GM08714 (cell line): ENCODE data around the gene PSMD12.
A peak's percentile ranks its signal among the peaks of the same experiment; 100 is the strongest.
"Not testable (repeated sequence)": the region's sequence is repeated elsewhere in the genome, so short reads cannot be mapped to it uniquely, and the experiment has no call there.

Experiments
- H3K4me3 ChIP-seq: fragments of 200-500 bp; sonication (Bioruptor generic); 2 replicates; pipeline ENCODE4 v1.5.1; 2014; ENCODE audit warnings: mild to moderate bottlenecking, low read length, inconsistent platforms
- ZNF274 ChIP-seq: IDR thresholded peaks from 2 replicates; pipeline ENCODE4 v1.6.1; 2012; ENCODE audit warnings: mild to moderate bottlenecking, low read depth, low read length

The PSMD12 gene

DNA sequence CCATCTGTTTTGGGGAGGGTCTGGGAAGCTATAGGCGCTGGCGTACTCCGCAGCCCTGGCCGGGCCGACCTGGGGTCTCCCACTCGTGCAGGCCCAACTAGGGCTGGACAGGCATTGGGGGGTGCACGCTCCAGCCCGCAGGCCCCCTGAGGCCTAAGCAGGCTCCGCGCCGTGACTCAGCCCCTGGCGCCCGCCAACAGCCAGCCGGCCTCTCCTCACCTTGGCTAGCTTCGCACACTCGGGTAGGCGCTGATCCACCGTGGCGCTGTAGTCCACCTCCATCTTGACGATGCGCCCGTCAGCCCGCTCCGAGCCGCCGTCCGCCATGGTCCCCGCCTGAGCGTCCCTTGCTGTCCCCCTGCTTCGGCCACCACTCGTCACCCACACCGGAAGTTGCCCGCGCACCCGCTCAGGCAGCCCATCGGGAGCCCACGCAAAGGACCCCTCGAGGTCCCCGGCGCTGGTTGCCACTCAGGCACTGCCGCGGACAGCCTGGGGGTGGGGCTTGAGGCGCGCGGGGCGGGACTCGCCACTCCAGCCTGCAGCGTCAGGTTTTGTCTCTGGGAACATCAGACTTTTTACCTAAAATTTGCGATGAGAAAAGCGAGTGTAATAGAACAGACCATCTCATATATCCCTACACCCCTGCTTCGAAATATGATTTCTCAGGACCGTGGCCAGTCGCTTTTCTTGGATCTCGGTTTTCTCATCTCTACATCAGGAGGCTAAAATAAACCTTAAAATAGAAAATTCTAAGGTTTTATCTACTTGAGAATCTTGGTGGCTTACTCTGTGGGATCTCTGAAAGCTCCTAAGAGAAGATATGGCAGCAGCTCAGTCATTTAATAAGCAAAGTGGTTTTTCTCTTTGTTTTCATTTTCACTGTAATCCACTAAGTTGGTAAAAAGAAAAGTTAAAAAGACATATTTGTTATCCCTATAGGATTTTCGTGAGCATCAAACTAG, at the start of gene PSMD12:
Gene PSMD12 (minus strand): TSS at position 385 of the 965 bp plus-strand sequence. CDS start 58 bp downstream, at position 327.
- peak within 1 kb of the TSS; percentile 98 for H3K4me3 ChIP-seq
- no peak for TF ChIP-seq ZNF274

DNA sequence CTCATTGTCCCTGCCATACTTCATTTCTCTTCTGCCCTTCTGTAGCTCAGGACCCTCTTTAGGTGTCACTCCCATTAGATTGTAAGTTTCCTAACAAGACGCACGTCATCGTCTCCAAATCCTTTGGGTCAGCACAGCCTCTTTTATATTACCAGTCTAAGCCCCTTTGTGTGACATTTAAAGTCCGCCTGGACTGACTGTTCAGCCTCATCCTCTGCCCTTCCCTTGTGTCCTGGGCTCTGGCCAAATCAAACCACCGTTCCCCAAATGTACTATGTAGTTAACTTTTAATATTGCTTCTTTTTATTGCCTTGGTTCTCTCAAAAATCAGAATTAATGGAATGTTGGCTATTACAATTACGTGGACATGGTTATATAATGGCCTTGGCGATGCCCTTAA, 48.9 kb upstream of the PSMD12 start:
- H3K4me3 ChIP-seq: no peak overlapping the region
- TF ChIP-seq ZNF274: no peak

DNA sequence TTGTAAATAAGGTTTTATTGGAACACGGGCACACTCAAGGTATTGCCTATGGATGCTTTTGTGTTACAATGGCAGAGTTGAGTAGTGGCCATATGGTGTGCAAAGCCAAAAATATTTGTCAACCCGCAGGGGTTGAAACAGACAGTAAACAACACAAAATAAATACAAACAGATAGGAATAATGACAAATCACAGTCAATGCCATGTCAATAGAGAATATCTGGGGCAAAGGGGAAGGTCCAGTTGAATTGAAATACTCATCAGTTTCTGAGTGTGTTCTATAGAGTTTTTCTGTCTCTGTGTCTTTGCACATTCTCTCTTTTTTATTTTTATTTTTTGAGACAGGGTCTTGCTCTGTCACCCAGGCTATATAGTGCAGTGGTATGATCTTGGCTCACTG, 48.2 kb upstream of the PSMD12 start:
- H3K4me3 ChIP-seq: no peak overlapping the region
- no peak for TF ChIP-seq ZNF274

DNA sequence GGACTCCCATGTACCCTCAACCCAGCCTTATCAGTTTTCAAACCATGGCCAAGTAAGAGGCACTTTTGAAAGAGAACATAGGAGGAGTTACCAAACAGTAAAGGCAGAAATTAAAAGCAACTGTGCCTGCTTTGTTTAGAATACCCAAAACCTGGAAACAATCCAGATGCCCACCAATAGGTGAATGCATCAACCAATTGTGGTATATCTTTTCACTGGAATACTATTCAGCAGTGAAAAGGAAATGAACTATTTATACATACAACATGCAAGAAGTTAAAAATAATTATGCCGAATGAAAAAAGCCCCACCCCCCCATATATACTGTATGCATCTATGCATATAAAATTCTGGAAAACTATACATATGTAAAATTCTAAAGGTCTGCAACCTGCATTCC, 47.8 kb upstream of the PSMD12 start:
- no peak for TF ChIP-seq ZNF274
- no peak overlapping the region for H3K4me3 ChIP-seq

DNA sequence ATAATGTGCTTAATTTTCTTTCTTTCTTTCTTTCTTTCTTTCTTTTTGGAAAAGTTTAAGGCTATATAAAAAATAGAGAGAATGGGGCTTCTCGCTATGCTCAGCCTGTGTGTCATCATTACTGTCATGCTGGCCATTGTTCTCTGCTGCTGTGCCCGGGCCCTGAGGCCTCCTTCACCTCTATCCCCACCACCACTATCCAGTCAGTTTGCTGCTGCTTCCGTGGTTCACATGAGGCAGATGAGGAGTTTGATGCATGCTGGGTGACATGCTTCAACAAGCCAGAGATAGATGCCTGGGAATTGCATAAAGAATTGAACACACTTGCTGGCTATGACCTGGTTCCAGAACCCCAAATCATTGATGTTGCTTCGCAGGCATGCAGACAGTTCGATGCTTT, 47.0 kb upstream of the PSMD12 start:
- no peak for TF ChIP-seq ZNF274
- no peak overlapping the region for H3K4me3 ChIP-seq

DNA sequence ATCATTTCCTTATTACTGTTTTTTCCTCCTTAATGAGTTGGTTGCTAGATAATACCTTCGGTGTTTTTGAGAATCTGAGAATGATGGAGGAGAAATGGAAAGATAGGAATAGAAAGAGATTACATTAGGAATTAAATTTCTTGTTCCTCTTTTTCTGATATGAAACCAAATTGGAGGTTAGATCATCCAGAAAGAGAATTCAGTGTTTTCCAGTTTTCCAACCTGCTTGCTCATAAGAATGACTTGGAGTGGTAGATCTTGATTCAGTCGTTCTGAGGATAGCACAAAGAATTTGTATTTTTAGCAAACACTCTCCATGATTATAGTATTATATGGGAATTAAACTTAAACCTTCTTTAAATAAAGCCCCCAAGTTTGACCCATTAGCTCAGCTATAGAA, 46.6 kb upstream of the PSMD12 start:
- no peak overlapping the region for H3K4me3 ChIP-seq
- TF ChIP-seq ZNF274: no peak

DNA sequence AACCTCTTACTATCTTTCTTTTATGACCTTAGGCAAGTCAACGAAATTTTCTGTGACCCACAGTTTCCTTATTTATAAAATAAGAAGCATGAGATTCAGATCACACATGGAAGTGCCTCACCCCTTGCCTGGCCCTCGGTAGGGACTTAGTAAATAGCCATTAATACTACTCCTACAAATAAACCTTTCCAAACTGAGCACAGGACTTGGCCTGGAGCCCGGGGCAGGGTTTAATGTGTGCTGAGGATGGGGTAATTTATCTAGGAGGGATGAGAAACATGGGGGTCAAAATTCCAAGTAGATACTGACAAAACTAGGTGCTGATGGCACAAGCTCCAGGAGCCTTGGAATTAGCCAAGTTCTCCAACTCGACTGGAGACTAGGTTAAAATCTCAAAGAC, 45.7 kb upstream of the PSMD12 start:
- TF ChIP-seq ZNF274: no peak
- H3K4me3 ChIP-seq: no peak overlapping the region

DNA sequence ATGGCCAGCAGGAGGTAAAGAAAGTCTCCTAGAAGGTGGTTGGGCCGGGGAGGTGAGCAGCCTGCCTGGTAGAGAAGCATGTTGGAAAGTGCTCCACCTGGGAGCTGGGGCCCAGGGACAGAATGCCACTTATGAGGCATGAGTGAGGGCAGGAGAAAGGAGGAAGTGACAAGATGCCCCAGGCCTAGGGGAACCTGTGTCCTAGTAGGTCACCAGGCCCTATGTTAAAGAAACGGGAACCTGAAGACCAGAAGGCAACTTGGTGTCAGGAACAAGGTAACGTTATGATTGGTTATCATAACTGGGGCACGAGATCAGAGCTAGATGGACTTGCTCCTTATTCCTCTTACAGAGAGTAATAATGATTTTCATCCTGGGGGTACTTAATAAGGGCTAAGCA, 45.0 kb upstream of the PSMD12 start:
- TF ChIP-seq ZNF274: no peak
- no peak overlapping the region for H3K4me3 ChIP-seq

DNA sequence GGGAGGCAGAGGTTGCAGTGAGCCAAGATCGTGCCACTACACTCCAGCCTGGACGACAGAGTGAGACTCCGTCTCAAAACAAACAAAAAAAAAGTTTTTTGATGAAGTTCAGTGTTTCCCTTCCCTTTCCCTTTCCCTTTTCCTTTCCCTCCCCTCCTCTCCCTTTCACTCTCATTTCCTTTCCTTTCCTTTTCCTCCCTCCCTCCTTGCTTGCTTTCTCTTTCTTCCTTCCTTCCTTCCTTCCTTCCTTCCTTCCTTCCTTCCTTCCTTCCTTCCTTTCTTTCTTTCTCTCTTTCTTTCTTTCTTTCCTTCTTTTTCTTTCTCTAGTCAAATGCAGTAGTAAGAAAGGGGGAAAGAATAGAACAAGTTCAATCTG, 42.1 kb upstream of the PSMD12 start:
- not testable (repeated sequence) for H3K4me3 ChIP-seq

DNA sequence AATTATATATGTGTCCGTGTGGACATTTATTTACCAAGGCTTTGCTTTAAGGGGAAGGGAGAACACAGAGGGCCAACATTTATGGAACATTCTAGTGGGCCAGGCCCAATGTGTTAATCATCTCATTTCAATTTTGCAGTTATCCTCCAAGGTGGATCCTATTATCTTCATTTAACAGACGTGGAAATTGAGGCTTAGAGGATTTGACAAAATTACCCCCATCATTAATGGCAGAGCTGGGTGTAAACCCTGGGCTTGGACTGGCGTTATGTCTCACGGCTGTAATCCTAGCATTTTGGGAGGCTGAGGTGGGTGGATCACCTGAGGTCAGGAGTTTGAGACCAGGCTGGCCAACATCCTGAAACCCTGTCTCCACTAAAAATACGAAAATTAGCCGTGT, 37.1 kb upstream of the PSMD12 start:
- TF ChIP-seq ZNF274: no peak
- no peak overlapping the region for H3K4me3 ChIP-seq

DNA sequence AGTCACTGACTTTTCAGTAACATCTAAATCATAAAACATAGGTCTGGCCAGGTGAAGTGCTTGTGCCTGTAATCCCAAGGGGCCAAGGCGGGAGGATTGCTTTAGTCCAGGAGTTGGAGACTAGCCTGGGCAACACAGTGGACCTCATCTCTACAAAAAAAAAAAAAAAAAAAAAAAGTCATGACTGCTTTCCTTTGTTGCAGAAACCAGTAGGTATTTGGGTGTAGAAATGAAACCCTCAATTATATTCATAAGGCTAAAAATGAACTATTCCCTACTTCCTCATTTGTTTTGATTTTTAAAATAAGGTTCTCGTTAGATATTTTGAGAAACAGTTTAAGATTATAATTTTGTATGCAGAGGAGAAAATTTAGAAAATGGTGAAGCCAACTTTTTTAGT, 36.7 kb upstream of the PSMD12 start:
- H3K4me3 ChIP-seq: no peak overlapping the region
- TF ChIP-seq ZNF274: no peak

DNA sequence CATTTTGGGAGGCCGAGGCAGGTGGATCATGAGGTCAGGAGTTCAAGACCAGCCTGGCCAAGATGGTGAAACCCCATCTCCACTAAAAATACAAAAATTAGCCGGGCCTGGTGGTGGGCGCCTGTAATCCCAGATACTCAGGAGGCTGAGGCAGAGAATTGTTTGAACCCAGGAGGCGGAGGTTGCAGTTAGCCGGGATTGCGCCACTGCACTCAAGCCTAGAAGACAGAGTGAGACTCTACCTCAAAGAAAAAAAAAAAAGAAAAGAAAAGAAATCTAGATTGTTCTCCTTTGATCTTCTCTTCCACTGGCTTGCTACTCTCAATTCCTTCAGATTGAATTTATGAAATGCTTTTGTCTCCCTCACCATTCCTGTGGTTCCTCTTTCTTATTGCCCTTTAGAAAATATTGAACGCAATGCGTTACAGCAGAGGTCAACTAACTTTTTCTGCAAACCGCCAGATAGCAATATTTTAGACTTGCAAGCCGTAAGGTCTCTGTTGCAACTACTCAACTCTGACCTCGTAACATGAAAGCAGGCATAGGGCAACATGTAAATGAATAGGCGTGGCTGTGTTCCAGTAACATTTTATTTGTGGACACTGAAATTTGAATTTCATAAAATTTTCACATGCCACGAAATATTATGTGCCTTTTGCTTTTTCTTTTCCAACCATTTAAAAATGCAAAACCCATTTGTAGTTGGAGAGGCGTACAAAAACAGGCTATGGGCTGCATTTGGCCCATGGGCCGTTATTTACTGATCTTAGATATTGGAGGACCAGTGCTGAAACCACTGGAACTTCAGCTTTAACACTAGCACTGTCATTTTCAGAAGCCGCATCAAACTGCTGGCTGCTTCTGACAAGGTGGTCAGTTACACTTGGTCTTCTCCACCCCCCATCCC, 35.5 kb upstream of the PSMD12 start:
- no peak for TF ChIP-seq ZNF274
- no peak overlapping the region for H3K4me3 ChIP-seq

DNA sequence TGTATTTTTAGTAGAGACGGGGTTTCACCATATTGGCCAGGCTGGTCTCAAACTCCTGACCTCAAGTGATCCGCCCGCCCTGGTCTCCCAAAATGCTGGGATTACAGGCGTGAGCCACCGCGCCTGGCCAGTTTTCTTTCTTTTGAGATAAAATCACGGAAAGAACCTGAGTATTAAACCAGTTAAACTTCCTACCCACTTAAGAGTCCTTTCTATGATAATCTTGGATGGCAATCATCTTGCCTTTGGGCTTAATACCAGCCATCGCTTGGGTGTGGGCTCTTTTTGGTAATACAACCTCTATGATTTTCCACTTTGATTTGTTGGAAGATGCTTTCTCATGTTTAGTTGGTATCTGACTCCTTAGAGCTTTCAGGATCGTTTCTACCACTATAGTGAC, 34.7 kb upstream of the PSMD12 start:
- no peak for TF ChIP-seq ZNF274
- no peak overlapping the region for H3K4me3 ChIP-seq

DNA sequence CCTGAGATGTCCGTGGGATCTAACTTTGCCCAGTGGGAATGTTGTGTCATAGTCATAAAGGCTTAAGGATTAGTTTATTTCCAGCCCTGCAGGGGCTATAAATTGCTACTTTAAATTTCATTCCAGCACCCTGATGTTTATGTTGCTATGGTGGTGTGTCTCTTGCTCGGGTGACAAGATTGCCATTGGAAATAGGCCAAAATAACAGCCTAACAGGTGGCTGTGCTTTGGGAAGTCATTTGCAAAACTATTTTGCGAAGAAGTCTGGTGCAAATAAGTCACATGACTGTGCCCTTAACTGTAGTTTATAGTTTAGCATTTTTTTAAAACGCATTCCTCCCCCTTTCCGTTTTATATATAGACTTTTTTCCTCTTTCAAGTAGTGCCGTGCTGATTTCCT, 33.8 kb upstream of the PSMD12 start:
- TF ChIP-seq ZNF274: no peak
- H3K4me3 ChIP-seq: no peak overlapping the region

DNA sequence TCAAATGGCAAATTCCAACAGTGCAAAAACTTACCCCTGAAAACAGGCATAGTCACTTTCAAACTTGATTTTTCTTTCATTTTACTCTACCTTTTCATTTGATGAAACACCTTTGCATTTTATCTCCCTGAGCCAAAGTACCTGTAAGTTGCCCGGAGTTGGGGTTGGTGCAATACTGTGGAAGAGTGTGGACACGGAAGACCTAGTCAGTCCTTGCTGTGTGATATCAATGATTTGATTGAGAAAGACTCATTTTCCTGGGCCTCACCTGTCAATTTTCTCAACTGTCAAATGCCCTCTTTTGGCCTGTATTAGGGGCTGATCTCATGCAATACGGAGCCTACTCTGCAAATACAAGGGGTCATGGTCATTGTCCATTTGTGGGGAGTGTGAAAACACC, 33.3 kb upstream of the PSMD12 start:
- no peak overlapping the region for H3K4me3 ChIP-seq
- no peak for TF ChIP-seq ZNF274
